ENCODE results near the gene KLK4. TPM values are rescaled to one million over a fixed set of nuclear protein-coding genes. Genes with fewer than 3 reads are reported as not detected.

Gene KLK4
- total RNA-seq, 1 experiment from 2014 or later: not detected

- no peak for DNase-seq (ENCODE audit: extremely low read depth, low read depth)
Measured at GRCh38 chr19:50890422-50891252, 20.6 kb downstream of the KLK4 start.

GRCh38 chr19:50889638-50890037, 21.6 kb downstream of the KLK4 start:
- no peak for DNase-seq (ENCODE audit: extremely low read depth, low read depth)

- no peak for DNase-seq (ENCODE audit: extremely low read depth, low read depth)
Measured at GRCh38 chr19:50882188-50882587, 29.0 kb downstream of the KLK4 start.

GRCh38 chr19:50880241-50880640, 31.0 kb downstream of the KLK4 start:
- DNase-seq (ENCODE audit: extremely low read depth, low read depth): no peak

- DNase-seq (ENCODE audit: extremely low read depth, low read depth): no peak
Measured at GRCh38 chr19:50878851-50879250, 32.3 kb downstream of the KLK4 start.

- DNase-seq (ENCODE audit: extremely low read depth, low read depth): no peak
Measured at GRCh38 chr19:50877338-50877737, 33.9 kb downstream of the KLK4 start.

GRCh38 chr19:50876456-50876855, 34.7 kb downstream of the KLK4 start:
- no peak for DNase-seq (ENCODE audit: extremely low read depth, low read depth)

GRCh38 chr19:50875795-50876422, 35.3 kb downstream of the KLK4 start:
- DNase-seq (ENCODE audit: extremely low read depth, low read depth): no peak

- no peak for DNase-seq (ENCODE audit: extremely low read depth, low read depth)
Measured at GRCh38 chr19:50874211-50874610, 37.0 kb downstream of the KLK4 start.

GRCh38 chr19:50873056-50873455, 38.1 kb downstream of the KLK4 start, which contains the start of gene KLK2:
Gene KLK2 (plus strand): TSS chr19:50873439. CDS start chr19:50873474, 35 bp downstream.
- DNase-seq (ENCODE audit: extremely low read depth, low read depth): no peak

GRCh38 chr19:50870417-50871089, 40.6 kb downstream of the KLK4 start:
- no peak for DNase-seq (ENCODE audit: extremely low read depth, low read depth)

- DNase-seq (ENCODE audit: extremely low read depth, low read depth): no peak
Measured at GRCh38 chr19:50869479-50869878, 41.7 kb downstream of the KLK4 start.

GRCh38 chr19:50861496-50862286, 49.5 kb downstream of the KLK4 start:
- no peak for DNase-seq (ENCODE audit: extremely low read depth, low read depth)

- no peak for DNase-seq (ENCODE audit: extremely low read depth, low read depth)
Measured at GRCh38 chr19:50861010-50861409, 50.2 kb downstream of the KLK4 start.

GRCh38 chr19:50859849-50860248, 51.3 kb downstream of the KLK4 start:
- no peak for DNase-seq (ENCODE audit: extremely low read depth, low read depth)

GRCh38 chr19:50858886-50859285, 52.3 kb downstream of the KLK4 start:
- no peak for DNase-seq (ENCODE audit: extremely low read depth, low read depth)

- no peak for DNase-seq (ENCODE audit: extremely low read depth, low read depth)
Measured at GRCh38 chr19:50857366-50857765, 53.8 kb downstream of the KLK4 start.
